Measurements from ENCODE around the gene ZNF775. TPM values are rescaled to one million over a fixed set of nuclear protein-coding genes. Genes with fewer than 3 reads are reported as not detected.

Gene ZNF775
- total and polyA plus RNA-seq, 2 of the 13 experiments (the other 11 are each of a cell fraction or from before 2014, with no cell fraction given), result 3.1 to 3.2 TPM

DNA sequence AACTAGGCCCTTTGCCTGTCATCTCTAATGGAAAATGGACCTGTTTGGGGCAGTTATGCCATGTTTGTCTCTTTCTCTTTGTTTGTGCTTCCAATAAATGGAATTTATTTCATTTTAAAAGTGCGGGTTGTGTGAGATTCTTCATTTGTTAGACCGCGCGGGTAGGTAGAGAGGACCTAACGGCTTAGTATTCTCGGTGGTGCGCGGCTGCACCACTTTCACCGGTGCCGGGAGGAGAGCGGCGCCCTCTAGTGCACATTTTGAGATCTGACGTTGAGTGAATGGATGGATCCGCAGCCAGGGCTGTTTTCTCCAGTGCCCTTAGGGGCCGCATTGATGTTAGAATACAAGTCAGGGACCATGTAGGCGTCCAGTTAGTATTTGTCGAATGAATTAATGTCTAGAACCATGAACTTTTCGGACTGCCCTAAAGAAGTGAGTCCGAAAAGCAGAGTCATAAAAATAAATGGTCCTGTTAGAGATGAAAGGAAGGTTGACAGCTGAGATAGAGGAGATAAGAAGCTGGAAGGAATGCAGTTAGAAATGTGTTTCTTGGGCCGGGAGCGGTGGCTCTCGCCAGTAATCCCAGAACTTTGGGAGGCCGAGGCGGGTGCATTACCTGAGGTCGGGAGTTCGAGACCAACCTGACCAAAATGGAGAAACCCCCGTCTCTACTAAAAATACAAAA lies 42.0 kb downstream of the ZNF775 start (continued):
- TF ChIP-seq SOX13 (IDR thresholded peaks at IDR 0.05) (no peak), SOX13 (CRISPR knock-in tag; conservative IDR thresholded peaks at IDR 0.05 in 1 of 2, IDR thresholded peaks at IDR 0.05 in 1 of 2) (peak in 1 of 2 experiments; percentile 23; a peak in 1 of 4 replicates), RARA (CRISPR knock-in tag; IDR thresholded peaks at IDR 0.05) (peak; percentile 34; the same call in 1 of the 2 replicates), HDAC2 (CRISPR knock-in tag; IDR thresholded peaks at IDR 0.05) (peak; percentile 47; the same call in 1 of the 2 replicates), SALL1 (CRISPR knock-in tag; IDR thresholded peaks at IDR 0.05) (peak; percentile 64; the same call in 1 of the 2 replicates), FOXP1 (IDR thresholded peaks at IDR 0.05) (no peak), FOXP1 (CRISPR knock-in tag; IDR thresholded peaks at IDR 0.05) (0 out of 2 replicates have a peak, but pooled peaks have one; percentile 1), SAP130 (CRISPR knock-in tag; IDR thresholded peaks at IDR 0.05; ENCODE audit: low read depth) (peak; percentile 54), DMAP1 (CRISPR knock-in tag; IDR thresholded peaks at IDR 0.05) (no peak; the same call in 1 of the 2 replicates)
- TF ChIP-seq, protein P1, sequence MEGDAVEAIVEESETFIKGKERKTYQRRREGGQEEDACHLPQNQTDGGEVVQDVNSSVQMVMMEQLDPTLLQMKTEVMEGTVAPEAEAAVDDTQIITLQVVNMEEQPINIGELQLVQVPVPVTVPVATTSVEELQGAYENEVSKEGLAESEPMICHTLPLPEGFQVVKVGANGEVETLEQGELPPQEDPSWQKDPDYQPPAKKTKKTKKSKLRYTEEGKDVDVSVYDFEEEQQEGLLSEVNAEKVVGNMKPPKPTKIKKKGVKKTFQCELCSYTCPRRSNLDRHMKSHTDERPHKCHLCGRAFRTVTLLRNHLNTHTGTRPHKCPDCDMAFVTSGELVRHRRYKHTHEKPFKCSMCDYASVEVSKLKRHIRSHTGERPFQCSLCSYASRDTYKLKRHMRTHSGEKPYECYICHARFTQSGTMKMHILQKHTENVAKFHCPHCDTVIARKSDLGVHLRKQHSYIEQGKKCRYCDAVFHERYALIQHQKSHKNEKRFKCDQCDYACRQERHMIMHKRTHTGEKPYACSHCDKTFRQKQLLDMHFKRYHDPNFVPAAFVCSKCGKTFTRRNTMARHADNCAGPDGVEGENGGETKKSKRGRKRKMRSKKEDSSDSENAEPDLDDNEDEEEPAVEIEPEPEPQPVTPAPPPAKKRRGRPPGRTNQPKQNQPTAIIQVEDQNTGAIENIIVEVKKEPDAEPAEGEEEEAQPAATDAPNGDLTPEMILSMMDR (CRISPR knock-in tag; IDR thresholded peaks at IDR 0.05), result peak; percentile 91

DNA sequence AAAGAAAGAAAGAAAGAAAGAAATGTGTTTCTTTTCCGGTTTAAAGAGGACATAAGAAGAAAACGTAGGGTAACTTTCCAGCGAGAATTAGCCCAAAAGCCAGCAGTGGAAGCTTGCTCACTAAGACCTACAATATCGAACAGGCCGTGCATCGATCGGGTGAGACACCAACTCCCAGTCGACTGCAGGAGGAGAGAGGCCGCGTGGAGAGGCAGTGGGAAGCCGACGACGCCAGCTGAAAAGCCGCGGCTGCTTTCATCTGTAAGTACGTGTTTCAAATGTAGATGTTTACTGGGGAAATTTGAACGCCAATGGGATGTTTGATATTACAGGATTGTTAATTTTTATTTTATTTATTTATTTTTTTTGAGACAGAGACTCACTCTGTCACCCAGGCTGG lies 42.7 kb downstream of the ZNF775 start:
- ATAC-seq, result no peak
- H3K36me3 ChIP-seq (replicated peaks in 1 of 2; ENCODE audit: control insufficient read depth in 1 of 2, insufficient read depth in 2 of 2, low read length in 2 of 2), result no peaks in the 10 kb centered on the region
- DNase-seq (ENCODE audit: low spot score), result no peak
- H3K4me3 ChIP-seq (replicated peaks in 1 of 3; ENCODE audit: insufficient read depth in 1 of 3, low read depth in 2 of 3, low read length in 3 of 3), result no peak overlapping the region
- H4K20me1 ChIP-seq (ENCODE audit: insufficient read depth, low read length), result 0 out of 2 replicates have a peak, but pooled peaks cover 2% of the 10 kb centered on the region
- no peaks in the 10 kb centered on the region for H3K9me3 ChIP-seq (ENCODE audit: low read length)
- in situ Hi-C loops (cut with HindIII; ENCODE audit: extremely low pct_ligation_motif_present, low pct_unique_long_range_greater_than_20kb), result no loop called here
- intact Hi-C loops (cut with micrococcal nuclease; ENCODE audit: unreplicated experiment), result loop anchor here (1.0 to 2.0 kb wide), 4 partner anchors 15 to 135 kb away; no protein-coding TSS in a partner anchor
- WGBS (ENCODE audit: low lambda C conversion rate), result 60% methylated on average over 17 of the region's 17 CpGs
- H3K4me1 ChIP-seq (ENCODE audit: insufficient read depth, low read length), result peaks cover 13% of the 10 kb centered on the region
- TF ChIP-seq GATAD1 (CRISPR knock-in tag; IDR thresholded peaks at IDR 0.05), result no peak
- TF ChIP-seq, protein P2, sequence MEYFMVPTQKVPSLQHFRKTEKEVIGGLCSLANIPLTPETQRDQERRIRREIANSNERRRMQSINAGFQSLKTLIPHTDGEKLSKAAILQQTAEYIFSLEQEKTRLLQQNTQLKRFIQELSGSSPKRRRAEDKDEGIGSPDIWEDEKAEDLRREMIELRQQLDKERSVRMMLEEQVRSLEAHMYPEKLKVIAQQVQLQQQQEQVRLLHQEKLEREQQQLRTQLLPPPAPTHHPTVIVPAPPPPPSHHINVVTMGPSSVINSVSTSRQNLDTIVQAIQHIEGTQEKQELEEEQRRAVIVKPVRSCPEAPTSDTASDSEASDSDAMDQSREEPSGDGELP (IDR thresholded peaks at IDR 0.05; ENCODE audit: borderline replicate concordance, low read depth), result no peak
- no peak for TF ChIP-seq FOSL2 (CRISPR knock-in tag; IDR thresholded peaks at IDR 0.05)
- no peak for TF ChIP-seq ZNF556 (CRISPR knock-in tag; IDR thresholded peaks at IDR 0.05; ENCODE audit: borderline replicate concordance)
- no peak for TF ChIP-seq IKZF1 (IDR thresholded peaks at IDR 0.05)
- TF ChIP-seq, protein P3, sequence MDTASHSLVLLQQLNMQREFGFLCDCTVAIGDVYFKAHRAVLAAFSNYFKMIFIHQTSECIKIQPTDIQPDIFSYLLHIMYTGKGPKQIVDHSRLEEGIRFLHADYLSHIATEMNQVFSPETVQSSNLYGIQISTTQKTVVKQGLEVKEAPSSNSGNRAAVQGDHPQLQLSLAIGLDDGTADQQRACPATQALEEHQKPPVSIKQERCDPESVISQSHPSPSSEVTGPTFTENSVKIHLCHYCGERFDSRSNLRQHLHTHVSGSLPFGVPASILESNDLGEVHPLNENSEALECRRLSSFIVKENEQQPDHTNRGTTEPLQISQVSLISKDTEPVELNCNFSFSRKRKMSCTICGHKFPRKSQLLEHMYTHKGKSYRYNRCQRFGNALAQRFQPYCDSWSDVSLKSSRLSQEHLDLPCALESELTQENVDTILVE (CRISPR knock-in tag; IDR thresholded peaks at IDR 0.05), result no peak
- TF ChIP-seq, protein P4, sequence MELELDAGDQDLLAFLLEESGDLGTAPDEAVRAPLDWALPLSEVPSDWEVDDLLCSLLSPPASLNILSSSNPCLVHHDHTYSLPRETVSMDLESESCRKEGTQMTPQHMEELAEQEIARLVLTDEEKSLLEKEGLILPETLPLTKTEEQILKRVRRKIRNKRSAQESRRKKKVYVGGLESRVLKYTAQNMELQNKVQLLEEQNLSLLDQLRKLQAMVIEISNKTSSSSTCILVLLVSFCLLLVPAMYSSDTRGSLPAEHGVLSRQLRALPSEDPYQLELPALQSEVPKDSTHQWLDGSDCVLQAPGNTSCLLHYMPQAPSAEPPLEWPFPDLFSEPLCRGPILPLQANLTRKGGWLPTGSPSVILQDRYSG (CRISPR knock-in tag; IDR thresholded peaks at IDR 0.05), result no peak
- no TSS peak for BruUV-seq (replicated peaks)
- H3K27ac ChIP-seq (ENCODE audit: extremely low read length, insufficient read depth, low read length), result no peak overlapping the region
- peaks cover 0 to 5% of the 10 kb centered on the region in 2 experiments; a peak in 1 of 5 replicates for H3K27me3 ChIP-seq (ENCODE audit: control insufficient read depth in 1 of 2, insufficient read depth in 2 of 2, low read length in 2 of 2)
- no peak overlapping the region for H3K4me2 ChIP-seq (ENCODE audit: low read depth, low read length)
- H3K9ac ChIP-seq (ENCODE audit: insufficient read depth, low read depth, low read length), result no peak overlapping the region
- ChIA-PET CTCF (ENCODE audit: low intra/inter-chr PET ratio, low total read pairs) (interaction anchor here (1.7 to 2.2 kb wide), 2 partner anchors 66 to 136 kb away, joined by 10 to 12 read pairs; no protein-coding TSS in a partner anchor), POLR2A (no interaction called here)
- no peaks in the 10 kb centered on the region for H3K79me2 ChIP-seq (ENCODE audit: insufficient read depth, low read length)
- FAIRE-seq, result no peak
- H2AFZ ChIP-seq (ENCODE audit: low read length), result no peak overlapping the region
